K562 (cell line): ENCODE data around the gene NPIPB2. TPM values are rescaled to one million over a fixed set of nuclear protein-coding genes. Genes with fewer than 3 reads are reported as not detected.
A peak's percentile ranks its signal among the peaks of the same experiment; 100 is the strongest.

Source experiments
- ATAC-seq: fragments of 200-7000 bp; cut with Tn5 transposase; 3 replicates; pipeline ENCODE4 v1.9.1; 2020; ENCODE audit warnings: moderate library complexity
- BruUV-seq: library from RNA; stranded (reverse); fragments of 400-500 nt; replicated peaks from 2 replicates; lab custom pipeline; 2021; lab: Mats Ljungman, UMichigan
- CTCF ChIA-PET: fragments of 300-600 bp; formaldehyde crosslinking; extraction: SDS; loops from one replicate; lab custom pipeline; 2021; ENCODE audit warnings: low intra/inter-chr PET ratio; lab: Yijun Ruan, JAX
- POLR2A ChIA-PET: fragments of 300-600, 350-650 bp; sonication (Branson Sonifier 250); formaldehyde crosslinking; extraction: SDS; loops from one replicate; lab custom pipeline; 2021; ENCODE audit warnings: antibody characterized with exemption, inconsistent platforms; lab: Yijun Ruan, JAX
- DNase-seq, 4 experiments: peaks; one replicate each; pipeline versions ENCODE4 v3.0.0 to v3.0.0-alpha.2; 2011 to 2018; ENCODE audit warnings: low spot score in 3 of 4, mixed read lengths in 3 of 4; ENCODE audit errors: extremely low read depth in 1 of 4
- FAIRE-seq: peaks from 2 replicates; lab custom pipeline; 2011; peaks lifted over from hg19 to GRCh38; lab: Jason Lieb, UNC
- H2AFZ ChIP-seq: 2 replicates; pipeline ENCODE4 v1.6.0; 2011; ENCODE audit warnings: low read depth, low read length, control low read depth, inconsistent platforms
- H3K27ac ChIP-seq: fragments of 200-600 bp; 3 replicates; pipeline ENCODE4 v1.8.0; 2011; ENCODE audit warnings: low read depth, mild to moderate bottlenecking, control low read depth, inconsistent platforms, low read length, moderate library complexity, mixed read lengths; ENCODE audit errors: extremely low read depth
- H3K27me3 ChIP-seq, 2 experiments: fragments of 300-600 bp in 1 of 2; 2 replicates in 1 of 2; 3 replicates in 1 of 2; pipeline versions ENCODE4 v1.6.0 to v1.8.0; 2011; ENCODE audit warnings: inconsistent platforms in 2 of 2, low read length in 2 of 2, mild to moderate bottlenecking in 1 of 2, mixed read lengths in 1 of 2, moderate library complexity in 1 of 2; ENCODE audit not compliant: control insufficient read depth in 2 of 2, insufficient read depth in 2 of 2
- H3K36me3 ChIP-seq: fragments of 300-600 bp; 3 replicates; pipeline ENCODE4 v1.8.0; 2011; ENCODE audit warnings: mild to moderate bottlenecking, low read length, inconsistent platforms; ENCODE audit not compliant: control insufficient read depth, insufficient read depth
- H3K4me1 ChIP-seq, 2 experiments: fragments of 200-600 bp in 1 of 2; replicated peaks in 1 of 2; 2 replicates in 1 of 2; 3 replicates in 1 of 2; pipeline versions ENCODE4 v1.5.1 to v1.8.0; 2011; ENCODE audit warnings: inconsistent platforms in 2 of 2, low read length in 2 of 2, mild to moderate bottlenecking in 1 of 2, mixed read lengths in 1 of 2, moderate library complexity in 1 of 2; ENCODE audit not compliant: control insufficient read depth in 2 of 2, insufficient read depth in 2 of 2
- H3K4me2 ChIP-seq: 2 replicates; pipeline ENCODE4 v1.6.1; 2011; ENCODE audit warnings: low read length, control low read depth, inconsistent platforms, mixed read lengths; ENCODE audit not compliant: insufficient read depth
- H3K4me3 ChIP-seq: fragments of 200-600 bp; sonication (generic), shearing (Covaris generic); 2 replicates; pipeline ENCODE4 v1.5.1; 2016; ENCODE audit warnings: control low read depth, inconsistent platforms
- H3K79me2 ChIP-seq: fragments of 200-600 bp; 3 replicates; pipeline ENCODE4 v1.8.0; 2011; ENCODE audit warnings: low read length, inconsistent platforms; ENCODE audit not compliant: control insufficient read depth, insufficient read depth
- H3K9ac ChIP-seq, 2 experiments: 2 replicates each; pipeline versions ENCODE4 v1.6.0 to v1.6.1; 2011; ENCODE audit warnings: low read depth in 2 of 2, low read length in 2 of 2, control low read depth in 1 of 2, inconsistent platforms in 1 of 2, mild to moderate bottlenecking in 1 of 2, mixed read lengths in 1 of 2; ENCODE audit not compliant: insufficient read depth in 1 of 2
- H3K9me1 ChIP-seq: one replicate; pipeline ENCODE4 v1.6.0; 2011; ENCODE audit warnings: inconsistent platforms, mild to moderate bottlenecking, low read length, moderate library complexity; ENCODE audit not compliant: control insufficient read depth, insufficient read depth
- H3K9me3 ChIP-seq: replicated peaks from 2 replicates; pipeline ENCODE4 v1.5.1; 2011; ENCODE audit warnings: low read depth, low read length, inconsistent platforms; ENCODE audit not compliant: control insufficient read depth, insufficient read depth
- H4K20me1 ChIP-seq: replicated peaks from 2 replicates; pipeline ENCODE4 v1.6.1; 2011; ENCODE audit warnings: low read length, inconsistent platforms, mixed read lengths; ENCODE audit not compliant: control insufficient read depth, insufficient read depth
- ZNF197 ChIP-seq: fragments of 200-800 bp; sonication (Bioruptor generic); IDR thresholded peaks from 2 replicates; pipeline ENCODE4 v1.6.1; 2016; ENCODE audit warnings: low read depth, missing genetic modification characterization, missing compliant biosample characterization
- WGBS: fragments of 100-300 bp; shearing (Covaris generic); methylation state at CpG from one replicate; pipeline ENCODE4 v1.1.6; 2016; ENCODE audit warnings: low coverage, mixed read lengths; ENCODE audit not compliant: insufficient coverage; ENCODE audit errors: missing lambda C conversion rate; 5-methylcytosine and 5-hydroxymethylcytosine counted together
- in situ Hi-C: fragments of 300-500 bp; cut with MboI; formaldehyde crosslinking; loops from 4 replicates; pipeline ENCODE4 v1.15.0; 2018; ENCODE audit warnings: inconsistent platforms, mixed read lengths
- intact Hi-C: fragments of 100-400 bp; cut with micrococcal nuclease; formaldehyde crosslinking; loops from 2 replicates; pipeline ENCODE4 v1.14.2; 2022
- polyA plus RNA-seq, 8 experiments: library from polyadenylated mRNA; depleted of rRNA in 4 of 8; stranded (reverse) in 5 of 8; unstranded in 3 of 8; fragments of >200 nt; fragmentation: Nextera tagmentation in 2 of 8; fragmentation: Illumina TruSeq in 1 of 8; extraction: Ambion mirVana in 2 of 8; extraction: Trizol in 1 of 8; gene quantifications; 2 replicates each; pipeline versions ENCODE4 v1.2.1 to v1.2.3, GENCODE V29; 2011 to 2014; ENCODE audit warnings: inconsistent platforms in 1 of 8, missing spikeins in 1 of 8
- total RNA-seq, 7 experiments: library from RNA; depleted of rRNA in 6 of 7; stranded (reverse); fragments of >200 nt in 6 of 7; fragmentation: Illumina TruSeq in 2 of 7; extraction: Trizol in 2 of 7; gene quantifications; 2 replicates each; pipeline versions ENCODE4 v1.2.1 to v1.2.3, GENCODE V29; 2011 to 2021; ENCODE audit warnings: low replicate concordance in 1 of 7
- TF ChIP-seq, protein P1 (sequence below), 2 experiments: fragments of 450-650 bp in 1 of 2; sonication (generic) in 1 of 2; formaldehyde crosslinking in 1 of 2; IDR thresholded peaks; 2 replicates each; pipeline versions ENCODE4 v1.7.1 to v1.9.0; 2016 to 2022; ENCODE audit warnings: inconsistent platforms in 1 of 2, mild to moderate bottlenecking in 1 of 2, missing genetic modification reagents in 1 of 2

NPIPB2 gene
- total and polyA plus RNA-seq, 9 of the 15 experiments (the other 6 are each of a cell fraction or from before 2014, with no cell fraction given) = 0.21 to 2.9 (median 1.6) TPM; not detected in 1

- H3K79me2 ChIP-seq = no peaks in the 10 kb centered on the region
Observed at GRCh38 chr16:11986521-11987057, 44.7 kb upstream of the NPIPB2 start.

More at GRCh38 chr16:11986521-11987057, 44.7 kb upstream of the NPIPB2 start:
- H3K4me3 ChIP-seq = no peak overlapping the region
- POLR2A ChIA-PET = interaction anchor here (3.6 kb wide), 1 partner anchor 9 kb away, joined by 10 read pairs; the partner anchor contains the start of gene SNX29
- 65% methylated on average over 12 of the region's 12 CpGs for WGBS
- no peak for ATAC-seq
- no peak for FAIRE-seq
- H3K27me3 ChIP-seq = no peaks in the 10 kb centered on the region
- in situ Hi-C loops = no loop called here
- no peak overlapping the region for H3K9ac ChIP-seq
- H4K20me1 ChIP-seq = no peaks in the 10 kb centered on the region
- H2AFZ ChIP-seq = no peak overlapping the region
- intact Hi-C loops = no loop called here
- H3K36me3 ChIP-seq = no peaks in the 10 kb centered on the region
- no peak for DNase-seq
- no peak overlapping the region for H3K4me2 ChIP-seq
- BruUV-seq = no TSS peak
- peaks cover 0 to 5% of the 10 kb centered on the region in 2 experiments; a peak in 4 of 5 replicates for H3K4me1 ChIP-seq
- CTCF ChIA-PET = no interaction called here
- no peaks in the 10 kb centered on the region for H3K9me3 ChIP-seq
- H3K27ac ChIP-seq = no peak overlapping the region
- TF ChIP-seq, protein P1, sequence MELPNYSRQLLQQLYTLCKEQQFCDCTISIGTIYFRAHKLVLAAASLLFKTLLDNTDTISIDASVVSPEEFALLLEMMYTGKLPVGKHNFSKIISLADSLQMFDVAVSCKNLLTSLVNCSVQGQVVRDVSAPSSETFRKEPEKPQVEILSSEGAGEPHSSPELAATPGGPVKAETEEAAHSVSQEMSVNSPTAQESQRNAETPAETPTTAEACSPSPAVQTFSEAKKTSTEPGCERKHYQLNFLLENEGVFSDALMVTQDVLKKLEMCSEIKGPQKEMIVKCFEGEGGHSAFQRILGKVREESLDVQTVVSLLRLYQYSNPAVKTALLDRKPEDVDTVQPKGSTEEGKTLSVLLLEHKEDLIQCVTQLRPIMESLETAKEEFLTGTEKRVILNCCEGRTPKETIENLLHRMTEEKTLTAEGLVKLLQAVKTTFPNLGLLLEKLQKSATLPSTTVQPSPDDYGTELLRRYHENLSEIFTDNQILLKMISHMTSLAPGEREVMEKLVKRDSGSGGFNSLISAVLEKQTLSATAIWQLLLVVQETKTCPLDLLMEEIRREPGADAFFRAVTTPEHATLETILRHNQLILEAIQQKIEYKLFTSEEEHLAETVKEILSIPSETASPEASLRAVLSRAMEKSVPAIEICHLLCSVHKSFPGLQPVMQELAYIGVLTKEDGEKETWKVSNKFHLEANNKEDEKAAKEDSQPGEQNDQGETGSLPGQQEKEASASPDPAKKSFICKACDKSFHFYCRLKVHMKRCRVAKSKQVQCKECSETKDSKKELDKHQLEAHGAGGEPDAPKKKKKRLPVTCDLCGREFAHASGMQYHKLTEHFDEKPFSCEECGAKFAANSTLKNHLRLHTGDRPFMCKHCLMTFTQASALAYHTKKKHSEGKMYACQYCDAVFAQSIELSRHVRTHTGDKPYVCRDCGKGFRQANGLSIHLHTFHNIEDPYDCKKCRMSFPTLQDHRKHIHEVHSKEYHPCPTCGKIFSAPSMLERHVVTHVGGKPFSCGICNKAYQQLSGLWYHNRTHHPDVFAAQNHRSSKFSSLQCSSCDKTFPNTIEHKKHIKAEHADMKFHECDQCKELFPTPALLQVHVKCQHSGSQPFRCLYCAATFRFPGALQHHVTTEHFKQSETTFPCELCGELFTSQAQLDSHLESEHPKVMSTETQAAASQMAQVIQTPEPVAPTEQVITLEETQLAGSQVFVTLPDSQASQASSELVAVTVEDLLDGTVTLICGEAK (IDR thresholded peaks at IDR 0.05) = peak; percentile 95
- TF ChIP-seq, protein P1 (CRISPR knock-in tag; IDR thresholded peaks at IDR 0.05) = peak; percentile 77
- TF ChIP-seq ZNF197 (CRISPR knock-in tag) = no peak
- no peaks in the 10 kb centered on the region for H3K9me1 ChIP-seq
